Gastrocnemius medialis (tissue), 4 donors: ENCODE measurements around the gene MPRIP. TPM values are rescaled to one million over a fixed set of nuclear protein-coding genes. Genes with fewer than 3 reads are reported as not detected.
A peak's percentile ranks its signal among the peaks of the same experiment; 100 is the strongest.

ENCODE experiments used
- ATAC-seq, 2 donors: fragments of 150-250 bp; one replicate each; pipeline ENCODE4 v1.9.1; 2016
- DNase-seq, 2 donors: peaks; one replicate each; pipeline ENCODE4 v3.0.0-alpha.2; 2019
- H3K27ac ChIP-seq, 4 donors: fragments of 200-600 bp; sonication (generic); 1 replicate in 1 of 4; 2 replicates in 3 of 4; pipeline ENCODE4 v1.5.1; 2016 to 2018; ENCODE audit warnings: mild to moderate bottlenecking in 2 of 4, moderate library complexity in 1 of 4
- H3K27me3 ChIP-seq, 3 donors: fragments of 200-600 bp; sonication (generic) in 2 of 3; 1 replicate in 1 of 3; 2 replicates in 2 of 3; pipeline versions ENCODE4 v1.5.1 to v1.6.0; 2016 to 2019; ENCODE audit warnings: mild to moderate bottlenecking in 1 of 3, moderate library complexity in 1 of 3
- H3K36me3 ChIP-seq, 2 donors: fragments of 200-600 bp; sonication (generic) in 1 of 2; one replicate each; pipeline ENCODE4 v1.5.1; 2017 to 2018
- H3K4me1 ChIP-seq, 2 donors: fragments of 200-600 bp; sonication (generic) in 1 of 2; one replicate each; pipeline ENCODE4 v1.5.1; 2016 to 2017; ENCODE audit warnings: mild to moderate bottlenecking in 2 of 2
- H3K4me3 ChIP-seq, 4 donors: fragments of 200-600 bp; sonication (generic) in 3 of 4; 1 replicate in 1 of 4; 2 replicates in 3 of 4; pipeline ENCODE4 v1.5.1; 2016 to 2019; ENCODE audit warnings: mild to moderate bottlenecking in 2 of 4
- H3K9me3 ChIP-seq, 3 donors: fragments of 200-600 bp; sonication (generic) in 2 of 3; 1 replicate in 1 of 3; 2 replicates in 2 of 3; pipeline ENCODE4 v1.5.1; 2016 to 2019
- POLR2A ChIP-seq, 2 donors: fragments of 450-650 bp; IDR thresholded peaks; one replicate each; pipeline ENCODE4 v1.6.1; 2017; ENCODE audit warnings: antibody characterized with exemption in 2 of 2, mild to moderate bottlenecking in 2 of 2, moderate library complexity in 2 of 2
- in situ Hi-C, 4 donors: fragments of 200-750 bp; cut with MboI; loops; one replicate each; pipeline versions ENCODE4 v1.15.0 to v1.8.0; 2017; ENCODE audit warnings: low sequenced_read_pairs in 4 of 4
- intact Hi-C: fragments of 100-400 bp; cut with DNase I; formaldehyde crosslinking; loops from one replicate; pipeline ENCODE4 v1.15.1; 2023; ENCODE audit warnings: low total_unique reads
- total RNA-seq, 4 donors: library from RNA; depleted of rRNA; stranded (reverse); fragments of >200 nt; gene quantifications; one replicate each; pipeline versions ENCODE4 v1.1.0 to v1.2.3, GENCODE V29; 2016
- TF ChIP-seq, protein P1 (sequence below), 5 experiments: fragments of 450-650 bp in 3 of 5; fragments of 200-600 bp in 2 of 5; sonication (generic) in 2 of 5; IDR thresholded peaks in 4 of 5; conservative IDR thresholded peaks in 1 of 5; 1 replicate in 4 of 5; 2 replicates in 1 of 5; pipeline ENCODE4 v1.5.1; 2016 to 2019; ENCODE audit warnings: antibody characterized with exemption in 5 of 5, mild to moderate bottlenecking in 3 of 5, moderate library complexity in 3 of 5

Gene MPRIP
- total RNA-seq, 4 donors from 2014 or later: 71.1 to 127 (median 124) TPM

DNA sequence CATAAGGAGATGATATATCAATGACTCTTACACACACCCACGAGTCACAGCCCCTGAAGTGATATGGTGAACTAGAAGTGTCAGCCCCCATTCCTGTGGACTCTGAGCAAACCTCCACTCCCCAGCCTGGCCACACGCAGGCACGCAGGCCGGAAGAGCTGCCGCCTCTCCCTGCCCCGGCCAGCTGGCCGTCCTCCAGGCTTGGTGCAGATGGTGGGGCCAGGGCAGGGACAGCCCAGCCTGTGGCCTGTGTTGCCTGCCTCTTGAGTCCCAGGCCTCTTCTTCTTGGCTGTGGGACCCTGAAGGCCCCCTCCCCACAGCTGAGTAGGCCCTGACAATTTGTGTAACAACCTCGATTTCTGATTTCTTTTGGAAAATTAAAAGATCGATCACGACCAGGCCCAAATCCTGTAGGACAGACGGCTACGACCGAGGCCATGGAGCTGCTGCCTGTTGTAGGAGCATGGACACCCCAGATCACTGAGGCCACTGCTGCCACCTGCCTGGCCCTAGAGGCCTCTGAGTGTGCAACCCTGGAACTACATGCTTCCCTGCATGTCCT lies 10.0 kb upstream of the MPRIP start:
- Histone ChIP-seq H3K36me3 (no peaks in the 10 kb centered on the region), H3K4me1 (peaks cover 32 to 34% of the 10 kb centered on the region in 2 donors), H3K27ac (peak overlapping the region; percentile 58 to 78 (median 68)), H3K9me3 (no peaks in the 10 kb centered on the region), H3K27me3 (no peaks in the 10 kb centered on the region), H3K4me3 (no peak overlapping the region)
- peak in 1 of 2 donors; percentile 25 for ATAC-seq
- peak in 1 of 2 donors; percentile 66 for DNase-seq
- intact Hi-C loops (no loop called here), in situ Hi-C loops (loop anchor here in 1 of 4 donors (25.0 kb wide), 1 partner anchor 105 kb away; no protein-coding TSS in a partner anchor)
- no peak for TF ChIP-seq POLR2A (IDR thresholded peaks at IDR 0.05)
- TF ChIP-seq, protein P1, sequence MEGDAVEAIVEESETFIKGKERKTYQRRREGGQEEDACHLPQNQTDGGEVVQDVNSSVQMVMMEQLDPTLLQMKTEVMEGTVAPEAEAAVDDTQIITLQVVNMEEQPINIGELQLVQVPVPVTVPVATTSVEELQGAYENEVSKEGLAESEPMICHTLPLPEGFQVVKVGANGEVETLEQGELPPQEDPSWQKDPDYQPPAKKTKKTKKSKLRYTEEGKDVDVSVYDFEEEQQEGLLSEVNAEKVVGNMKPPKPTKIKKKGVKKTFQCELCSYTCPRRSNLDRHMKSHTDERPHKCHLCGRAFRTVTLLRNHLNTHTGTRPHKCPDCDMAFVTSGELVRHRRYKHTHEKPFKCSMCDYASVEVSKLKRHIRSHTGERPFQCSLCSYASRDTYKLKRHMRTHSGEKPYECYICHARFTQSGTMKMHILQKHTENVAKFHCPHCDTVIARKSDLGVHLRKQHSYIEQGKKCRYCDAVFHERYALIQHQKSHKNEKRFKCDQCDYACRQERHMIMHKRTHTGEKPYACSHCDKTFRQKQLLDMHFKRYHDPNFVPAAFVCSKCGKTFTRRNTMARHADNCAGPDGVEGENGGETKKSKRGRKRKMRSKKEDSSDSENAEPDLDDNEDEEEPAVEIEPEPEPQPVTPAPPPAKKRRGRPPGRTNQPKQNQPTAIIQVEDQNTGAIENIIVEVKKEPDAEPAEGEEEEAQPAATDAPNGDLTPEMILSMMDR (IDR thresholded peaks at IDR 0.05 in 4 of 5, conservative IDR thresholded peaks at IDR 0.05 in 1 of 5): no peak

DNA sequence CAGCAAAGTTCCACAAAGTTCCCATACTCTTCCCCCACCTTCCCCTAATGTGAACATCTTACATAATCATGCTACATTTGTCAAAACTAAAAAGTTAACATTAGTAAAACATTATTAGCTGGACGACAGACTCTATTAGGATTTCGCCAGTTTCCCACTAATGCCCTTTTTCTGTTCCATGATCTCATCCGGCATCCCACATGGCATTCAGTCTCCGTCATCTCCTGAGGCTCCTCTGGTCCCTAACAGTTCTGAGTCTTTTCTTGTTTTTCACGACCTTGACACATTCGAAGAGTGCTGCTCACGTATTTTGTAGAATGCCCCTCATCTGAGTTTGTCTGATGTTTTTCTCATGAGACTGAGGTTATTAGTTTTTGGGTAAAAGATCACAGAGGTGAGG lies 8.8 kb upstream of the MPRIP start:
- ATAC-seq (no peak), DNase-seq (no peak)
- intact Hi-C loops: no loop called here
- no peak for TF ChIP-seq POLR2A (IDR thresholded peaks at IDR 0.05)
- TF ChIP-seq, protein P1 (IDR thresholded peaks at IDR 0.05 in 4 of 5, conservative IDR thresholded peaks at IDR 0.05 in 1 of 5): no peak
- H3K9me3 ChIP-seq: no peaks in the 10 kb centered on the region
- H3K4me1 ChIP-seq: peaks cover 37 to 38% of the 10 kb centered on the region in 2 donors
- no peaks in the 10 kb centered on the region for H3K36me3 ChIP-seq
- H3K27ac ChIP-seq: peak overlapping the region in 2 of 4 donors; percentile 7 to 59
- H3K4me3 ChIP-seq: no peak overlapping the region
- in situ Hi-C loops: loop anchor here in 1 of 4 donors (25.0 kb wide), 1 partner anchor 104 kb away; no protein-coding TSS in a partner anchor
- H3K27me3 ChIP-seq: no peaks in the 10 kb centered on the region

DNA sequence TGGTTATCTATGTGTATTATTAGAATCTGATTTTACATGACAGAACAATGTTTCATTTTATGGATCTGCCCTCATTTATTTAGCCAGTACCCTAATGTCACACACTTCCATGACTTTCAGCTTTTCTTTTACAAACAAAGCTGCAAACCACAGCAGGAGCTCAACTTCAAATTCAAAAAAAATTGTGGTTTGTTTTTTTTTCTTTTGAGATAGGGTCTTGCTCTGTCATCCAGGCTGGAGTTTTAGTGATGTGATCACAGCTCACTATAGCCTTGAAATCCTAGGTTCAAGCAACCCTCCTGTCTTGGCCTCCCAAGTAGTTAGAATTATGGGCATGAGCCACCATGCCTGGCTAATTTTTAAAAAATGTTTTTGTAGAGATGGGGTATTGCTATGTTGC lies 8.2 kb upstream of the MPRIP start:
- intact Hi-C loops: no loop called here

DNA sequence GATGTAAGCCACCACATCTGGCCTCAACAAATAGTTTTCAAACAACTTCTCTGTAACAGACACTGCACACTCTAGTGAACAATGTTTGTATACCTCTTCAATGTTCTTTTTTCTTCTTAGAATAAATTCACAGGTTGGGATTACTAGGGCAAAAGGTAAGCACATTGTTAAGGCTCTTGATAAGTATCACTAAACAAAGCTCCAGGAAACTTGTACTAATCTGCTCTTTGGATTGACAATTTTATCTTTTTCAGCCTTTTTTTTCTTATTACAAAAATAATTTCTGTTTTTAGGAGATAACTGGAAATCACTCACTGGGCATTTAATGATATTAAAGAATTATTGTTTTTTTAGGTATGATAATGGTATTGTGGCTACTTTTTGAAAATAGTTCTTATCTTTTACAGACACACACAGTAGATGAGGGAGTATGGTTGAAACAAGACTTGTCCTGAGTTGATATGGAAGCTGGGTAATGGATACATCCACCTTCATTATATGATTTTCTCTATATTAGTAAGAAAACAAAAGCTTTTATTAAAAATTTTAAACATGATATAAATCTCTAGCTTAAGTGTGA lies 7.7 kb upstream of the MPRIP start:
- in situ Hi-C loops: loop anchor here in 1 of 4 donors (25.0 kb wide), 1 partner anchor 103 kb away; no protein-coding TSS in a partner anchor
- H3K36me3 ChIP-seq: no peaks in the 10 kb centered on the region
- no peaks in the 10 kb centered on the region for H3K9me3 ChIP-seq
- intact Hi-C loops: no loop called here
- DNase-seq (no peak), ATAC-seq (no peak)
- TF ChIP-seq, protein P1 (IDR thresholded peaks at IDR 0.05 in 4 of 5, conservative IDR thresholded peaks at IDR 0.05 in 1 of 5): no peak
- no peak for TF ChIP-seq POLR2A (IDR thresholded peaks at IDR 0.05)
- H3K27me3 ChIP-seq: no peaks in the 10 kb centered on the region
- H3K27ac ChIP-seq: peak overlapping the region in 2 of 4 donors; percentile 93 to 99
- H3K4me3 ChIP-seq: no peak overlapping the region
- H3K4me1 ChIP-seq: peaks cover 37 to 38% of the 10 kb centered on the region in 2 donors

More for the DNA sequence above, 8.2 kb upstream of the MPRIP start:
- DNase-seq (no peak), ATAC-seq (no peak)
- TF ChIP-seq POLR2A (IDR thresholded peaks at IDR 0.05): no peak
- TF ChIP-seq, protein P1 (IDR thresholded peaks at IDR 0.05 in 4 of 5, conservative IDR thresholded peaks at IDR 0.05 in 1 of 5): no peak
- Histone ChIP-seq H3K9me3 (no peaks in the 10 kb centered on the region), H3K4me1 (peaks cover 37 to 38% of the 10 kb centered on the region in 2 donors), H3K36me3 (no peaks in the 10 kb centered on the region), H3K27me3 (no peaks in the 10 kb centered on the region), H3K27ac (peak overlapping the region in 2 of 4 donors; percentile 7 to 59), H3K4me3 (no peak overlapping the region)
- in situ Hi-C loops: loop anchor here in 1 of 4 donors (25.0 kb wide), 1 partner anchor 103 kb away; no protein-coding TSS in a partner anchor
